ENCODE results near the gene FOXRED2. TPM values are rescaled to one million over a fixed set of nuclear protein-coding genes. Genes with fewer than 3 reads are reported as not detected.

FOXRED2 gene
- total RNA-seq, 2 experiments from 2014 or later: 19.0 to 20.3 TPM

GRCh38 chr22:36443198-36443770 is 63.6 kb downstream of the FOXRED2 start:
- CTCF ChIA-PET: interaction anchor here (1.2 kb wide), 1 partner anchor 39 kb away, joined by 4 read pairs; no protein-coding TSS in a partner anchor
- Mint-ChIP-seq H3K27ac (no peak overlapping the region), H3K36me3 (ENCODE audit: low read depth) (no peaks in the 10 kb centered on the region), H3K4me1 (ENCODE audit: low read depth) (peaks cover 51% of the 10 kb centered on the region), H3K4me3 (no peak overlapping the region), H3K9me3 (ENCODE audit: insufficient read depth) (no peaks in the 10 kb centered on the region), H3K27me3 (ENCODE audit: low read depth) (no peaks in the 10 kb centered on the region)
- POLR2A ChIA-PET: interaction anchor here (0.7 to 1.3 kb wide), 2 partner anchors 8 to 55 kb away, joined by 4 read pairs; no protein-coding TSS in a partner anchor
- ATAC-seq: no peak
- no peak for DNase-seq

- Mint-ChIP-seq H3K4me3 (no peak overlapping the region), H3K27ac (no peak overlapping the region), H3K36me3 (ENCODE audit: low read depth) (no peaks in the 10 kb centered on the region), H3K4me1 (ENCODE audit: low read depth) (peaks cover 45% of the 10 kb centered on the region), H3K9me3 (ENCODE audit: insufficient read depth) (no peaks in the 10 kb centered on the region), H3K27me3 (ENCODE audit: low read depth) (no peaks in the 10 kb centered on the region)
- DNase-seq (no peak), ATAC-seq (no peak)
- ChIA-PET CTCF (interaction anchor here (1.2 kb wide), 1 partner anchor 38 kb away, joined by 4 read pairs; no protein-coding TSS in a partner anchor), POLR2A (interaction anchor here (0.7 to 1.3 kb wide), 2 partner anchors 9 to 54 kb away, joined by 4 read pairs; no protein-coding TSS in a partner anchor)
Observed at GRCh38 chr22:36442506-36443197, 64.2 kb downstream of the FOXRED2 start.

- Mint-ChIP-seq H3K27ac (no peak overlapping the region), H3K9me3 (ENCODE audit: insufficient read depth) (no peaks in the 10 kb centered on the region), H3K4me3 (no peak overlapping the region), H3K36me3 (ENCODE audit: low read depth) (no peaks in the 10 kb centered on the region), H3K4me1 (ENCODE audit: low read depth) (peaks cover 43% of the 10 kb centered on the region), H3K27me3 (ENCODE audit: low read depth) (no peaks in the 10 kb centered on the region)
- ChIA-PET CTCF (interaction anchor here (1.3 kb wide), 1 partner anchor 112 kb away, joined by 3 read pairs; no protein-coding TSS in a partner anchor), POLR2A (no interaction called here)
- no peak for DNase-seq
- ATAC-seq: no peak
Observed at GRCh38 chr22:36440429-36441002, 66.3 kb downstream of the FOXRED2 start.

GRCh38 chr22:36439481-36440271 is 67.2 kb downstream of the FOXRED2 start:
- Mint-ChIP-seq H3K4me1 (ENCODE audit: low read depth) (peaks cover 46% of the 10 kb centered on the region), H3K27me3 (ENCODE audit: low read depth) (no peaks in the 10 kb centered on the region), H3K27ac (no peak overlapping the region), H3K36me3 (ENCODE audit: low read depth) (no peaks in the 10 kb centered on the region), H3K9me3 (ENCODE audit: insufficient read depth) (no peaks in the 10 kb centered on the region), H3K4me3 (no peak overlapping the region)
- DNase-seq (no peak), ATAC-seq (no peak)
- ChIA-PET POLR2A (no interaction called here), CTCF (no interaction called here)

Other genes with a start within 250 kb of the FOXRED2 start
- gene MYH9, start 119.1 kb downstream of the FOXRED2 start, total RNA-seq: 100 to 1,000 TPM; 857 to 883 TPM
- gene TXN2, start 25.4 kb downstream of the FOXRED2 start, total RNA-seq: 10 to 100 TPM; 74.1 to 78.4 TPM
- 100 to 1,000 TPM; 186 to 190 TPM for gene EIF3D, start 22.1 kb upstream of the FOXRED2 start, total RNA-seq
- not detected for gene CACNG2, start 196.7 kb upstream of the FOXRED2 start, total RNA-seq